GM12872 (cell line): ENCODE measurements around the gene MARK3.
A peak's percentile ranks its signal among the peaks of the same experiment; 100 is the strongest.

Experiments
- TF ChIP-seq, protein P1 (sequence below): IDR thresholded peaks from 3 replicates; pipeline ENCODE4 v1.5.1; 2011; ENCODE audit warnings: low read depth, mild to moderate bottlenecking, low read length, moderate library complexity; ENCODE audit not compliant: insufficient read depth

Gene MARK3

GRCh38 chr14:103514596-103515421 lies 129.6 kb downstream of the MARK3 start:
- TF ChIP-seq, protein P1, sequence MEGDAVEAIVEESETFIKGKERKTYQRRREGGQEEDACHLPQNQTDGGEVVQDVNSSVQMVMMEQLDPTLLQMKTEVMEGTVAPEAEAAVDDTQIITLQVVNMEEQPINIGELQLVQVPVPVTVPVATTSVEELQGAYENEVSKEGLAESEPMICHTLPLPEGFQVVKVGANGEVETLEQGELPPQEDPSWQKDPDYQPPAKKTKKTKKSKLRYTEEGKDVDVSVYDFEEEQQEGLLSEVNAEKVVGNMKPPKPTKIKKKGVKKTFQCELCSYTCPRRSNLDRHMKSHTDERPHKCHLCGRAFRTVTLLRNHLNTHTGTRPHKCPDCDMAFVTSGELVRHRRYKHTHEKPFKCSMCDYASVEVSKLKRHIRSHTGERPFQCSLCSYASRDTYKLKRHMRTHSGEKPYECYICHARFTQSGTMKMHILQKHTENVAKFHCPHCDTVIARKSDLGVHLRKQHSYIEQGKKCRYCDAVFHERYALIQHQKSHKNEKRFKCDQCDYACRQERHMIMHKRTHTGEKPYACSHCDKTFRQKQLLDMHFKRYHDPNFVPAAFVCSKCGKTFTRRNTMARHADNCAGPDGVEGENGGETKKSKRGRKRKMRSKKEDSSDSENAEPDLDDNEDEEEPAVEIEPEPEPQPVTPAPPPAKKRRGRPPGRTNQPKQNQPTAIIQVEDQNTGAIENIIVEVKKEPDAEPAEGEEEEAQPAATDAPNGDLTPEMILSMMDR, result no peak

GRCh38 chr14:103516426-103517173 lies 131.4 kb downstream of the MARK3 start:
- TF ChIP-seq, protein P1, result no peak

DNA sequence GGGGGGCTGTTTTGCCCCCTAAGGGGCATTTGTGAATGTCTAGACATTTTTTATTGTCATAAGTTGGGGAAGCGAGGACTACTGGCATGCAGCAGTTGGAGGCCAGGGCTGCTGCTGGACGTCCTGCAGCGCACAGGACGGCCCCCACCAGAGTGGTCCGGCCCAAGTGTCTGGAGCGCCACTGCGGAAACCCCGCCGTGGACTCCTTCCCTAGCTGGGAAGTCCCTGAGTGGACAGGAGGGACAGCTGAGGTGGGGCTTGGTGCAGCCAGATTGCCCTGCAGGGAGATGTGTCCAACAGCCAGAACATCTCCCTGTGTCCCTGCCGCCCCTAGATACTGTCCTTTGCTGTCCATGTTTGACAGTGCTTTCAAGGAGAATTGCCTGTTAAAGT lies 132.0 kb downstream of the MARK3 start:
- TF ChIP-seq, protein P1, result no peak

DNA sequence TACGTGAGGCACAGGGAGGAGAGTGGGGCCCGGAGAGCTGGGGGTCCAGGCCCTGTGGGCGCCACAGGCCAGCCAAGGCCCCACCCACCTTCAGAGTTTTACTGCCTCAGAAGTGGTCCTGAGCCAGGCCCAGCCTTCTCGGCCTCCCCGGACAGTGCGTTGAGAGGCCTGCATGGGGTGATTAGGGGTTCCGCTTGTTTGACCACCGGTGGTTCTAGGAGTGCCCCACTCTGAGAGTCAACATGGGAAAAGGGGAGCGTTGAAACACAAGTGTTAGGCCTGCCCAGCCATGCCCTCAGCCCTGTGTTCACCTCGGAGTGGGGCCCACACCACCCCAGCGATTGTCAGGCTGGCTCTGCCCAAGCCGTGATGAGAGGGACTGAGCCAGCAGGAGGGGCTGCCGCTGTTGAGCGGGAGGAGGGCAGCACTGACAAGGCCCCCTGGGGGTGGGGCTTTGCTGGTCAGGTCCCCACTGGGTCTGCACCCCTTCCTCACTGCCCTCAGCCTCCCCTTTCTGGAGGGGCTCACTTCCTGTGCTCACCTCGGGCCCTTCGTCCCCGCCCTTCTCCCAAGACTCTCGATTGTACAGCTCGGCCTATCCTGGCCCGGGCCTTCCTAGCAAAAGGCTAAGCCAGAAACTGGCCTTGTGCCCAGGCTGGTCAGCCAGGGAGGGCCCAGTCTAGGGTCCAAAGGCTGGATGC lies 132.7 kb downstream of the MARK3 start:
- TF ChIP-seq, protein P1, result no peak

DNA sequence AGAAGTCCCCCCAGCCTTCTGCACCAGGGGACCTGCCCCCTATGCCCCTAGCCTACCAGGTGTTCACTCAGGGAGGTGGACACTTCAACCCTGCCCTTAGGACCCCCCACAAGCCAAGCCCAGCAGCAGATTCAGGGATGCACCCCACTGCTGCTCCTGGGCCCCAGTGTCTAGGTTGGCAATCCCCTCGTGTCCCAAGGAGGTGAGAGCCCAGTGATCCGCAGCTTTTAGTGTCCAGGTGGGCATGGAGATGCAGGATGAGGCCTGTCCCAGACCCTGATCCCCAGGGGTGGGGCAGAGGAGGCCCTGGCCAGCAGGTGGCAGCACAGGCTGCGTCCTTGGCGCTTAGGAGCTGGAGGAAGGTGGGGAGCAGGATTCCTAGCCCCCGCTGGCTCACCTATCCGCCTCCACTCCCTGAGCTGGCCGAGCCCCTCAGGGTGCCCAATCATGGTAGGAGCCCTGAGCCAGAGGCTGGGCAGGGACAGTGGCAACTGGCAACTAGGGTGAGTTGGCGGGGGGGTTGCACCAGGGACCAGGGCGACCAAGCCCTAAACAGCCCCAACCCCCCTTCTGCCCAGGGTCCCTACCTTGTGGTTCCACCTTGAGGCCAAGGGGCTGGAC lies 133.3 kb downstream of the MARK3 start:
- TF ChIP-seq, protein P1, result peak; percentile 96

DNA sequence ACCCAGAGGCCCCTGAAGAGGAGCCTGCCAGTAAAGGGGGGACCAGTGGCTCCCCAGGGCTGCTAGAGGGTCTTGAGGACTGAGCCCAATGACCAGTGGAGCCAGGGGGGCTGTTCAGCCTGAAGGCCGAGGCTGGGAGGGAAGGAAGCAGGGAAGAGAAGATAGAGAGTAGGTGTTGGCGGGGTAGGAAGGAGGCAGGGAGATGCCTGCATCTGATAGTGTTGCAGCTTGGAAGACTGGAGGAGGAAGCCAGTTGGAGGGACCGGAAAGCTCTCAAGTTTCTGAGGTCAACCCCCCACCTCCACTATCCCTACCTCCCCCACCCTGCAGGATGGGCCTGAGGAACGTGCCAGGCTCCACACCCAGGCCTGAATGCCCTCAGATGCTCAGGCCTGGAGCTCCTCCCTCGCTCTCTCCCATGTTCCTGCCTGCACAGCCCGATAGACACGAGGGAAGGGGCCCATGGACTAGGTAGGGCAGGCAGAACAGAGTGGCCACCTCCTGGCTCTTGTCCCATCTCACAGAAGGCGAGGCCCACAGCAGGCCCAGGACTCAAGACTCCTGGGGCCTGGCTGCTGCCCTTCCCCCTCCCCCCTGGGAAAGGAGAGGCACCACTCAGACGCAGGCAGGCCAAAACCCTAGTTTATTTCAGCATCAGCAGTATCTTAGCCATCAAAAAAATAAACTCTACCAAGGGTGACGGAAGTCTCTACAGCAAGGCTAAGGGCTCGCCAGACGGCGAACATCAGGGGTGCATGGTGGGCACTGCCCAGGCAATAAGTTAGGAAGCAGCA lies 134.0 kb downstream of the MARK3 start:
- TF ChIP-seq, protein P1, result no peak
